Vagina (tissue), 2 donors: ENCODE results near the gene GABRB2. TPM values are rescaled to one million over a fixed set of nuclear protein-coding genes. Genes with fewer than 3 reads are reported as not detected.

Experiments
- DNase-seq, 2 donors: peaks; one replicate each; pipeline ENCODE4 v3.0.0-alpha.2; 2017; ENCODE audit errors: extremely low spot score in 2 of 2
- H3K27ac ChIP-seq: fragments of 200-600 bp; sonication (generic); one replicate; pipeline ENCODE4 v1.5.1; 2019
- H3K27me3 ChIP-seq: fragments of 200-600 bp; sonication (generic); one replicate; pipeline ENCODE4 v1.5.1; 2019
- H3K36me3 ChIP-seq, 2 donors: fragments of 200-600 bp; sonication (generic); one replicate each; pipeline ENCODE4 v1.5.1; 2017 to 2019
- H3K4me1 ChIP-seq: fragments of 200-600 bp; sonication (generic); one replicate; pipeline ENCODE4 v1.5.1; 2019
- H3K4me3 ChIP-seq, 2 donors: fragments of 200-600 bp; sonication (generic); 1 replicate in 1 of 2; 2 replicates in 1 of 2; pipeline ENCODE4 v1.5.1; 2016 to 2019
- H3K9me3 ChIP-seq: fragments of 200-600 bp; sonication (generic); one replicate; pipeline ENCODE4 v1.5.1; 2019
- CTCF ChIP-seq, 3 experiments: fragments of 450-650 bp in 2 of 3; fragments of 200-600 bp in 1 of 3; sonication (generic) in 1 of 3; IDR thresholded peaks; one replicate each; pipeline ENCODE4 v1.5.1; 2017 to 2019; ENCODE audit warnings: antibody characterized with exemption in 3 of 3, mild to moderate bottlenecking in 2 of 3, moderate library complexity in 2 of 3
- POLR2A ChIP-seq, 2 donors: fragments of 450-650 bp; IDR thresholded peaks; one replicate each; pipeline ENCODE4 v1.6.1; 2017; ENCODE audit warnings: antibody characterized with exemption in 2 of 2, mild to moderate bottlenecking in 2 of 2, moderate library complexity in 2 of 2
- POLR2AphosphoS5 ChIP-seq, 2 donors: sonication (generic); formaldehyde crosslinking; IDR thresholded peaks; one replicate each; pipeline ENCODE4 v1.9.0; 2017; ENCODE audit warnings: antibody characterized with exemption in 2 of 2, mild to moderate bottlenecking in 2 of 2, low read depth in 1 of 2; ENCODE audit not compliant: insufficient read depth in 1 of 2
- intact Hi-C: fragments of 100-400 bp; cut with DNase I; formaldehyde crosslinking; loops from one replicate; pipeline ENCODE4 v1.15.1; 2023
- total RNA-seq: library from RNA; depleted of rRNA; stranded (reverse); fragments of >200 nt; gene quantifications from one replicate; pipeline ENCODE4 v1.2.3, GENCODE V29; 2016

GABRB2 gene
- total RNA-seq, 1 donor from 2014 or later = under 0.01 TPM

- intact Hi-C loops = no loop called here
- TF ChIP-seq CTCF (IDR thresholded peaks at IDR 0.05) (no peak), POLR2AphosphoS5 (IDR thresholded peaks at IDR 0.05; ENCODE audit: insufficient read depth in 1 of 2, low read depth in 1 of 2) (no peak), POLR2A (IDR thresholded peaks at IDR 0.05) (no peak)
- Histone ChIP-seq H3K9me3 (no peaks in the 10 kb centered on the region), H3K4me3 (no peak overlapping the region), H3K4me1 (no peaks in the 10 kb centered on the region), H3K27me3 (no peaks in the 10 kb centered on the region), H3K36me3 (no peaks in the 10 kb centered on the region), H3K27ac (no peak overlapping the region)
- no peak for DNase-seq
Measured at GRCh38 chr5:161295721-161296250, 250.7 kb downstream of the GABRB2 start.

- no peak for DNase-seq
- intact Hi-C loops = no loop called here
- no peak for TF ChIP-seq POLR2AphosphoS5 (IDR thresholded peaks at IDR 0.05; ENCODE audit: insufficient read depth in 1 of 2, low read depth in 1 of 2)
- no peak for TF ChIP-seq POLR2A (IDR thresholded peaks at IDR 0.05)
- TF ChIP-seq CTCF (IDR thresholded peaks at IDR 0.05) = no peak
- no peak overlapping the region for H3K27ac ChIP-seq
- H3K9me3 ChIP-seq = no peaks in the 10 kb centered on the region
- no peaks in the 10 kb centered on the region for H3K36me3 ChIP-seq
- H3K4me1 ChIP-seq = no peaks in the 10 kb centered on the region
- H3K27me3 ChIP-seq = no peaks in the 10 kb centered on the region
- no peak overlapping the region for H3K4me3 ChIP-seq
Measured at GRCh38 chr5:161288071-161288470, 258.5 kb downstream of the GABRB2 start.

- no peak for DNase-seq
- no peak overlapping the region for H3K4me3 ChIP-seq
- H3K27me3 ChIP-seq = no peaks in the 10 kb centered on the region
- H3K36me3 ChIP-seq = no peaks in the 10 kb centered on the region
- TF ChIP-seq POLR2A (IDR thresholded peaks at IDR 0.05) = no peak
- no peak for TF ChIP-seq POLR2AphosphoS5 (IDR thresholded peaks at IDR 0.05; ENCODE audit: insufficient read depth in 1 of 2, low read depth in 1 of 2)
- TF ChIP-seq CTCF (IDR thresholded peaks at IDR 0.05) = no peak
- H3K4me1 ChIP-seq = no peaks in the 10 kb centered on the region
- no peaks in the 10 kb centered on the region for H3K9me3 ChIP-seq
- intact Hi-C loops = no loop called here
- H3K27ac ChIP-seq = no peak overlapping the region
Measured at GRCh38 chr5:161287436-161287835, 259.1 kb downstream of the GABRB2 start.

- intact Hi-C loops = no loop called here
- Histone ChIP-seq H3K27ac (no peak overlapping the region), H3K4me1 (no peaks in the 10 kb centered on the region), H3K27me3 (no peaks in the 10 kb centered on the region), H3K9me3 (no peaks in the 10 kb centered on the region), H3K36me3 (no peaks in the 10 kb centered on the region), H3K4me3 (no peak overlapping the region)
- no peak for DNase-seq
- TF ChIP-seq POLR2A (IDR thresholded peaks at IDR 0.05) (no peak), CTCF (IDR thresholded peaks at IDR 0.05) (no peak), POLR2AphosphoS5 (IDR thresholded peaks at IDR 0.05; ENCODE audit: insufficient read depth in 1 of 2, low read depth in 1 of 2) (no peak)
Measured at GRCh38 chr5:161286066-161286655, 260.4 kb downstream of the GABRB2 start.

GRCh38 chr5:161284445-161284844 is 262.1 kb downstream of the GABRB2 start:
- H3K36me3 ChIP-seq = no peaks in the 10 kb centered on the region
- no peak overlapping the region for H3K27ac ChIP-seq
- no peak for DNase-seq
- TF ChIP-seq CTCF (IDR thresholded peaks at IDR 0.05) (no peak), POLR2A (IDR thresholded peaks at IDR 0.05) (no peak), POLR2AphosphoS5 (IDR thresholded peaks at IDR 0.05; ENCODE audit: insufficient read depth in 1 of 2, low read depth in 1 of 2) (no peak)
- H3K4me3 ChIP-seq = no peak overlapping the region
- no peaks in the 10 kb centered on the region for H3K9me3 ChIP-seq
- no peaks in the 10 kb centered on the region for H3K4me1 ChIP-seq
- intact Hi-C loops = no loop called here
- H3K27me3 ChIP-seq = no peaks in the 10 kb centered on the region
